GM19043 (cell line): ENCODE measurements around the gene CEP20.
"Not testable (repeated sequence)": the region's sequence is repeated elsewhere in the genome, so short reads cannot be mapped to it uniquely, and the experiment has no call there.

Experiments used
- ATAC-seq: cut with Tn5 transposase; IDR thresholded peaks from one replicate; pipeline ENCODE4 v1.9.1; 2021; ENCODE audit warnings: low read depth; ENCODE audit not compliant: unreplicated experiment

CEP20 gene

DNA sequence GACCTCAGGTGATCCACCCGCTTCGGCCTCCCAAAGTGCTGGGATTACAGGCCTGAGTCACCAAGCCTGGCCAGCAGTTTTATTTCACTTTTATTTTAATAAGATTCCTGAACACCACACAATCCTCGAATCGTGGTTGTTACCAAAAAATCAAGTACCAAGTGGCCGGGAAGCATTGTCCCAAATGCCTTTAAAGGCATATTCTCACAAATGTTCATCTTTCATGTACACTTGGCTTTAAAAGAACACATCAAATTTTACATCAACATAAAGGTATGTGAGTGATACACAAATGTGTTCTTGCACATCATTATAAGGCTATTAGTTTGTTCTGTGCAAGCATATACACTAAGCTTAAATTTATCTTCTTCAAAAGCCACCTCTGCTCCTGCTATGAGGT lies 23.5 kb downstream of the CEP20 start:
- no peak for ATAC-seq

DNA sequence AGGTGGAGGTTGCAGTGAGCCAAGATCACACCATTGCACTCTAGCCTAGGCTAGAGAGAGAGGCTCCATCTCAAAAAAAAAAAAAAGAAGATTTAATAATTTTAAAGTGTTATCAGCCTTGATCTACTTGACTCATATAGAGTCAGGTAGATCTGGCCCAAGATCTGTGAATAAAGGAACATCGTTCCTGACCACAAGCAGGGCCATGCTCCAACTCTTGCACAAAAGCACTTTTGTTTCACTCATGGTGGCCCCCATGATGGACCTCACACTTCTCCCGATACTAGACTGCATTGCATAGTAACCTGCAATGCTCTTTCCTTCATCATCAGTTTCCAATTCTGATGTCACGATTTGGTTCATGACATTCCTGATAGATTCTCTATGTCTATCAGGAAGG lies 26.4 kb downstream of the CEP20 start:
- ATAC-seq = no peak

DNA sequence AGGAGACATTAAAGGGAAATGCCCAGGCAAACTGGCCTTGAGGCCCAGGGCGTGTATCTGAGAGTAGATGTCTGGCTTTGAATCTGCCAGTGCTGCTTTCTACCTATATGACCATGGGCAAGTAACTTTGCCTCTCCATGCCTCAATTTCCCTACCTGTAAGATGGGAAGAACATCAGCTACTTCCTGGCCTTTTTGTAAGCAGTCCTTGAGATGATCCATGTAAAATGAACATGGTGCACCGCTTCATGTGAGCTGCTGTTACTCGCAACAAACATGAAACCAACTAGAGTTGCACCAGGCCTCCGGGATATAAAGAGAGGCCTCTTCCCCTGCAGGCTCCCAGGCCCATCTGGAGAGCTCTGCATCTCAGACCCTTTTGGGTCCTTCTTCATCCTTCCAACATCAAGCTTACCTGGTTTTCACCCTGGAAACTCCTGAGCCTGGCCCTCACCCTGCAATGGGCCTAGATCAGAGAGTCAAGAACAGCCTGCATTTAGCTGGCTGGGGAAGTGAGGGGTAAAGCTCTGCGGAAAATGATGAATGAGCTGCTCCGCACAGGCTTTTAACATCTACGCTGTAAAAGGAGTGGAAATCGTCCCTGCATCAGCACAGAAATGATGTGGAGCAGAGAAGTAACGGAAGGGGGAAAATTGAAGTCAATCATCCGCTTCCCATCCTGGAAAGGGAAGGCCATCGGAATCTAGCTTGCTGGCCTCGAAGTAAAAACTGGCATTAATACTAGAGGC lies 29.3 kb downstream of the CEP20 start:
- ATAC-seq = no peak

DNA sequence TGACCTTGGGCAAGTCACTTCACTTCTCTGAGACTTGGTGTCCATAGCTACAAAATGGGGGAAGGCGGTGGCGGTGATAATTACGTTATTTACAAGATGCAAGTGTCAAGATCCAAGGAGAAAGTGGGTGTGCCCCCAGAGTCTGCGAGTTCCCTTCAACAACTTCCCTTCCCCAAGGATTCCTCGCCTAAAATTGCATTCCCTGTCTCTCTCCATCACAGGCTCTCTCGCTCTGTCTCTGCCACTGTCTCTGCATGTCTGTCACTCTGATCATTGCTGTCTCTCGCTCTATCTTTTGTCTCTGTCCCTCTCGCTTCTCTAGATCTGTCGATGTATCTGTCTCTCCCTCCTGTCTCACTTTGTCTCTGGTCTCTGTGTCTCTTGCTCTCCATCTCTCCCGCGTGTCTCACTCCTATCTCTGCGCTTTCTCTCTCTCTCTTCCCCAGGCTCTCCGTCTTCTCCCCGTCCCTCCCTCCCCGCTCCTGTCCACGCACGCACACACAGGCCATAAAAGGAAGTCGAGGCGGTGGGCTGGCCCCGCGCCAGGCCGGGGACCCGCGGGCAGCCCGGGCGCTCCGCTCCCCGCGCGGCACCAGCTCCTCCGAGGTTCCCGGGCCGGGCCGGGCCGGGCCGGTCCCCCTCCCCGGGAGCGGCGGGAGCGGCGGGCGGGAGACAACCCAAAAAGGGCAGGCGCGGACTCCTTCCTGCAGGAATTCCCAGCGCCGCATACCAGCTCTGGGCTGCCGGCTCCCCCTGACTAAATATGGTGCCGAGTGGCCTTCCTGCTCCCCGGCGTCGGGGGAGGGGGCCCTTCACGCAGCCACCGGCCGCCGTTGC lies 30.5 kb downstream of the CEP20 start:
- ATAC-seq = no peak

DNA sequence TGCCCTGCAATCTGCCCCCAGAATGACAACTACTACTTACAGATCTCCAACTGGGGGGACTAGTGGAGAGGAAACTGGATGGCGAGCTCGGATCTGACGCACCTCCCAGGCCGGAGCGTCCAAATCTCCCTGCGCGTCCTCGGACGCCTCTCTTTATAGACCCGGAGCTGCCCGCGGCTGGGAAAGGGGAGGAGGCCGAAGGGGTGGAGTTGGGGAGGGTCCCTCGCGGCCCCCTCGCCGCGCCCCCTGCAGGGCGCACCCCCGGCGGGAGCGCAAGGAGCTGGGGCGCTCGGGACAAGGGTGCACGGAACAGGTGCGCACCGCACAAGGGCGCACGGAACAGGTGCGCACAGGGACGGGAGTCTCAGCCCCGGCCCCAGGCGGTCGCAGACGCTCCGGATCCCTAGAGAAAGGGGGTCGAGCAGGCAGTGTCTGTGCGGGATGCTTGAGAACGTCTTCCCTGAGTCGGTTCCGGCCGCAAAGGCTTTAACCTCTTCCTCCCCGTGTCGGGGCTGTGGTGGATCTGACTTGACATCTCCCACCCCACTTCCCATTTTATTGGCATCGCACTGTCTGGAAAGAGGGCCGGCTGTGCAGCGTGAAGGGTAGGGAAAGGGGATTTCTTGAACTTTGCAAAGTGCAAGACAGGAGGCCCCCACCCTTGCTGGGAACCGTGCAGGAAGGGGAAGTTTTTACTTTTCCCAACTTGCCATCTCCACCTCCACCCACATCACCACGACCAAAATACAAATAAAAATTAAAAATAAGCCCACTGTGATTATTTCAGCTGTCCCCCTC lies 31.3 kb downstream of the CEP20 start, which contains the start of gene MYH11:
Gene MYH11 (minus strand): TSS at position 128 of the 798 bp plus-strand sequence. CDS start 18,776 bp downstream, outside the sequence.
- no peak for ATAC-seq

DNA sequence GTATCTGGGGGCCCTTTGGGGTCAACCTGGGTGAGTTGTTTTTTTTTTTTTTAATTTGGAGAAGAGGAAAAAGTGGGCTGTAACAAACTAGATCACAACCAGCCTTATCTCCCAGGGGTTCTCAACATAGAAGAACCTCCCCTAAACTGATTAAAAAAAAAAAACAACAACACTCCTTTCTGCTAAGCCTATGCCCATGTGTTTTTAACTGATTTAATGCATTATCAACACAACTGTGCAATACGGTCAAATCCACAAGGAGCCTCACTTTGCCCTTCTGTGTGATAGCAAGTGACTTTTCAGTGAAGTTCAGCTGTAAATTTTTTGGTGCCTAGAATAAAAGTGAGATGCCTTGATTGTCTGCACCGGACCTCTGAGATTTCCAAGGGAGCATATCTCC lies 32.2 kb downstream of the CEP20 start:
- no peak for ATAC-seq

DNA sequence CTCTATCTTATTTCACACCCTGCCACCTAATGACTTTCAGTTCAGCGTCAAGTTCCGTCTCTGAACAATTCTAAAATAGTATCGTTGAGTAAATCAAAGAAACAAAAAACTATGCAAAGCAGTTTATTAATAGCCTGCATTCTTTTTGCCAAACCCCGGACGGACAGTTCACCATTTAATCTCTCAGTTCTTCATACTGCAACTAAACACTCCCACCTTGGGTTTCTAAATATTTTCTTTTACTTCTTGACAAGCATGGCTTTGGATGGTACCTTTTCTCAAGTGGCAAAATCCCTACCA lies 32.7 kb downstream of the CEP20 start:
- peak; percentile 79 for ATAC-seq

DNA sequence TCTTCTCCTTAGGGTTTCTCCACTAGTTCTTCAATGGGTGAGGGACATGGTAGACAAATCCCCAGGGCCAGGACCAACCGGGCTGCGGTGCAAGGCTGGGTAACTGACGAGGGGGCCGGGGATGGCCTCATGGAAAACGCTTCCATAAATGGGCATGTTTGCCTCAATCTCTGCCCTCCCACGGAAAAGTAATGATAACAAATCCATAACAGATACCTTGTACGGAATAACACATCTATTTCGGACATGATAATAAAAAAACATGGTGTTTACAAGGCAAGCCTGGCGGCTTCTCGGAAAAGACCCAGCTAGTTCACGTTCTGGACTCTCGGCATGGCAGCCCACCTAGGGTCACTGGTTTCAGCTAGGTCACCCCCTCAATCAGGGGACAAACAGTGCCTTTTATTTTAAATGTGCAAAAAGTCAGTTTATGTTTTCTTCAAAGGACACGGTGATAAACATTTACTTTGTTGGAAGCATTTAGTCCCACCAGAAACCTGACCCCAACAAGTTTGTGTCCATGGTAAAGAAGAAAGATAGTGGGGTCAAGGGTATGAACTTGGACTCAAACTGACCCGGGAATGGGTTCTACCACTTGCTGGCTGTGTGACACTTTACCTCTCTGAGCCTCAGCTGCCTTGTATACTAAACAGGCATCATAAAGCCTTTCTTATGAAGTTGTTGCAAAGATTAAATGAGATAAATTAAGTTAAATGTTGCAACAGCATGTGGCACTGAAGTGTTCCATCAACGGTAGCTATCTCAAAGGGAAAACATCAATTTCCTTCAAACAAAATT lies 33.3 kb downstream of the CEP20 start:
- peak; percentile 13 for ATAC-seq

DNA sequence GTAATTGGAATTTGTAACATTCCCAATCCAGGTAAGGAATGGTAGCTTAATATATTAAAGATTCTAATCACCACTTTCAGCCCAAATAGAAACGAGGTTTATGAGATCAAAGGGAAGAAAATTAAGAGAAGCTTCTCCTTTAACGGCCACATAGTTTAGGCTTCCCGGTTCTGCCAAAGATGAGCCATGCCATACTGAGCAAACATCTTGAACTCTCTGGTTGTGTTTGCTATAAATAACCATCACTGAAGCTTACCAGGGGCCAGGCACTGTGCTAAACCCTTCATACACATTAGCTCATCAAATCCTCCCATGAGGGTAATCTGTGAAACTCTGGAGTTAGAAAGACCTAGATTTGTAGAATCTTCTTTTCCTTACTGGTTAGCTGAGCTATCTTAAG lies 34.3 kb downstream of the CEP20 start:
- no peak for ATAC-seq

DNA sequence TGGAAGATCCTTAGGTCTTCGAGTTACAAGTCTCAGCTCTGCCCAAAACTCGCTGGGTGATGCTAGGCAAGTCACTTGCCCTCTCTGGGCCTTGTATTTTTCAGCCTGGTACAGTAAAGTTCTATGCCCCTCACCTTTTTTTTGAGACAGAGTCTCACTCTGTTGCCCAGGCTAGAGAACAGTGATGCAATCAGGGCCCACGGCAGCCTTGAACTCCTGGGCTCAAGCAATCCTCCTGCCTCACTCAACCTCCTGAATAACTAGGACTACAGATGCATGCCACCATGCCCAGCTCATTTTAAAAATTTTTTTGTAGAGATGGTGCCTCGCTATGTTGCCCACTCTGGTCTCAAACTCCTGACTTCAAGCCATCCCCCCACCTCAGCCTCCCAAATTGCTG lies 35.4 kb downstream of the CEP20 start:
- no peak for ATAC-seq

DNA sequence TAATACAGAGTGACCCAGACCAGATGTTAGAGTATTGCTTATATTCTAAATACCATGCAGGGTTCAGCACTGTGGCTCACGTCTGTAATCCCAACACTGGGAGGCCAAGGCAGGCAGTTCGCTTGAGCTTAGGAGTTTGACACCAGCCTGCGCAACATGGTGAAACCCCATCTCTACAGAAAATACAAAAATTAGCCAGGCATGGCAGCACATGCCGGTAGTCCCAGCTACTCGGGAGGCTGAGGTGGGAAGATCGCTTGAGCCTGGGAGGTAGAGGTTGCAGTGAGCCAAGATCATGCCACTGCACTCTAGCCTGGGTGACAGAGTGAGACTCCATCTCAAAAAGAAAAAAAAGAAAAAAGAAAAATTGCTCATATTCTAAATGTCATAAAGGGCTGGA lies 37.8 kb downstream of the CEP20 start:
- not testable (repeated sequence) for ATAC-seq

DNA sequence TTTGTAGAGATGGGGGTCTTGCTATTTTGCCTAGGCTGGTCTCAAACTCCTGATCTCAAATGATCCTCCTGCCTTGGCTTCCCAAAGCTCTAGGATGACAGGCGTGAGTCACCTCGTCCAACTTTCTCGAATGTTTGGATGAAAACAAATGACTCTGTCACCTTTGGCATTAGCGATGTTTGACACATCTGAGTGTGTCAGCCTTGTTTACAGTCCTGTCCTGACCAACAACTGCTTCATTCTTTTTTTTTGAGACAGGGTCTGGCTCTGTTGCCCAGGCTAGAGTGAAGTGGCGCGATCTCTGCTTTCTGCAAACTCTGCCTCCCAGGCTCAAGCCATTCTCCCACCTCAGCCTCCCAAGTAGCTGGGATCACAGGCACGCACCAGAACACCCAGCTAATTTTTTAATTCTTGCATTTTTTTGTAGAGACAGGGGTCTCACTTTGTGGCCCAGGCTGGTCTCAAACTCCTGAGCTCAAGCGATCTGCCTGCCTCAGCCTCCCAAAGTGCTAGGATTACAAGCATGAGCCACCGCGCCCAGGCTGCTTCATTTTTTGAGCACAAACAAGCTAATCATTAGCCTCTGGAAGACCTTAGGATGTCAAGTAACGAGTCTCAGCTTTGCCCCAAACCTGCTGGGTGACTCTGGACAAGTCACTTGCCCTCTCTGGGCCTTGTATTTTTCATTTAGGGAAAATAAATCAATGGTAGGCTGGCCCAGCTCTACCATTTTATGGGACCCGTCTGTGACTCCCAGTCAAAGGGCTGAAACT lies 39.0 kb downstream of the CEP20 start:
- no peak for ATAC-seq

DNA sequence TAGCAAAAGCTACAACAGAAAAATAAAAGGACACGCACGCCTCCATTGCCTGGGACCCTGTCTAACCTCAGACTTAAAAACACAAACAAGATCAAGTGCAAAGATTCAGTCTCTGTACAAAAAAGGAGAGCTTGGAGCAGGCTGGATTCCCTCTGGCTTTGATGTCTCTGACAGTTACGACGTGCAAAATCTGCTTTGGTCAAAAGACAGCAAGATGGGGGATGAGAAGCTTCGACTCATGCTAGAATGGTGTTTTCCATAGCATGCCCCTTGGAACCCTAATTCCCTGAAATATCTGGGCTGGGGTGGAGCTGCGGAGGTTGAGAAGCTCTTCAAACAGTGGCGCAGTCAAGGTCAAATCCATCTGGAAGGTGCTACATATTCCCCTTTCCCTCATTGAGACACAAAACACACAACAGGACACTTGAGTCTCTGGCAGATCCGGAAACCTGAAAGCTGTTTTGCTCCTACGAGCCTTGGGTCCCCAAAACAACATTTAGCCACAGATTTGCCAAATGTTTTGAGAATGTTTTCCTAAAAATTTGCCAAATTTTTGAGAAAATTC lies 40.7 kb downstream of the CEP20 start:
- ATAC-seq = no peak

DNA sequence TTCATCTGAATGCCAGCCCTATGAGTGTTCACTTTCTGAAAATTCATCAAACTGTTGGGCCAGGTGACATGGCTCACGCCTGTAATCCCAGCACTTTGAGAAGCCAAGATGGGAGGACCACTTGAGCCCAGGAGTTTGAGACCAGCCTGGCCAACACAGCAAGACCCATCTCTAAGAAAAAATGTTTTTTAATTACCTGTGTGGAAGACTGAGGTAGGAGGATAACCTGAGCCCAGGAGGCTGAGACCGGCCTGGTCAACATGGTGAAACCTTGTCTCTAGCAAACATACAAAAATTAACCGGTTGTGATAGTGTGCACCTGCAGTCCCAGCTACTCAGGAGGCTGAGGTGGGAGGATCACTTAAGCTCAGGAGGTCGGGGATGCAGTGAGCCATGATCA lies 41.9 kb downstream of the CEP20 start:
- ATAC-seq = no peak

DNA sequence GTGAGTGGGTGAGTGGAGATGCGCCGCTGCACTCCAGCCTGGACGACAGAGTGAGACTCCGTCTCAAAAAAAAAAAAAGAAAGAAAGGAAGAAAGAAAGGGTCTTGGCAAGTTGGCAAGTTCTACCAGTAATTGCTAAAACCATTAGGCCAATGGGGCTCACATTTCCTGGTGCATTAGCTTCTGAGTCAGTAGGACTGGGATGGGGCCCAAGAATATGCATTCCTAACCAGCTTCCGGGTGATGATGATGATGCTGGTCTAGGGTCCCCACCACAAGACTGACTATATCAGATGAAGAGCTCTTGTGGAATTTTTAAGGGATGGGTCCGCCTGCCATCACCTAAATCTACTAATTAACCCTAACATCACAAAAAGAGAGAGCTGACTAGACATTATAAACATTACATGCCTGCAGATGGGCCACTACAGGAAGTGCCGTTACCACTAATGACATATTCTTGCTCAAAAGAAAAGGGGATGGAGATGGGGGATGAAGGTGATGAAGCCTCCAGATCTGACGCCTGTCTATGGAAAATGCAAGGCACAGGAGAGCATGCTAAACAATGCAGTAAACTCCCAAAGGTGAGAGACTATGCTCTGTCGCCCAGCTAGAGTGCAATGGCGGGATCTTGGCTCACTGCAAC lies 44.6 kb downstream of the CEP20 start:
- no peak for ATAC-seq

DNA sequence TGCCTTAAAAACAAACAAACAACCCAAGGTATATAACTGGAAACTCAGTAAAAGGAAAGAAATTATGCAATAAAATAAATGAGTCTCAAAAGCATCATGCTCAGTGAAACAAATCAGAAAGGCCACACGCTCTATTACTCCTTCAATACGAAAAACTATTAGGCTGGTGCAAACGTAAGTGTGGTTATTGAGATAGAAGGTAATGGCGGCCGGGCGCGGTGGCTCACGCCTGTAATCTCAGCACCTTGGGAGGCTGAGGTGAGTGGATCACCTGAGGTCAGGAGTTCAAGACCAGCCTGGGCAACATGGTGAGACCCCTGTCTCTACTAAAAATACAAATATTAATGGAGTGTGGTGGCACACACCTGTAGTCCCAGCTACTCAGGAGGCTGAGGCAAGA lies 49.2 kb downstream of the CEP20 start:
- not testable (repeated sequence) for ATAC-seq

DNA sequence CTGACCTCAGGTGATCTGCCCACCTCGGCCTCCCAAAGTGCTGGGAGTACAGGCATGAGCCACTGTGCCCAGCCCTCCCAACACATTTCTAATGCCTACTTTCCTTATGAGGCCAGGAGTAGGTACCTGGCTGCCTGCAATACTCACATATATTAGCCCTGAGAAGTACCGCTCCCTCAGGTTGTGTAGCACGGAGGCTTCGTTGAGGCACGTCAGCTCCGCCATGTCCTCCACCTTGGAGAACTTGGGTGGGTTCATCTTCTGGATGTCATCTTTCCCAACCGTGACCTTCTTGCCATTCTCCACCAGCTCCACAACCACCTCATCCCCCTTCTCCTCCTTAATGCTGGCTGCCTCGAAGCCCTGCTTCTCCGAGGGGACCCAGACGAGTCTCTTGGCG lies 50.6 kb downstream of the CEP20 start:
- no peak for ATAC-seq

DNA sequence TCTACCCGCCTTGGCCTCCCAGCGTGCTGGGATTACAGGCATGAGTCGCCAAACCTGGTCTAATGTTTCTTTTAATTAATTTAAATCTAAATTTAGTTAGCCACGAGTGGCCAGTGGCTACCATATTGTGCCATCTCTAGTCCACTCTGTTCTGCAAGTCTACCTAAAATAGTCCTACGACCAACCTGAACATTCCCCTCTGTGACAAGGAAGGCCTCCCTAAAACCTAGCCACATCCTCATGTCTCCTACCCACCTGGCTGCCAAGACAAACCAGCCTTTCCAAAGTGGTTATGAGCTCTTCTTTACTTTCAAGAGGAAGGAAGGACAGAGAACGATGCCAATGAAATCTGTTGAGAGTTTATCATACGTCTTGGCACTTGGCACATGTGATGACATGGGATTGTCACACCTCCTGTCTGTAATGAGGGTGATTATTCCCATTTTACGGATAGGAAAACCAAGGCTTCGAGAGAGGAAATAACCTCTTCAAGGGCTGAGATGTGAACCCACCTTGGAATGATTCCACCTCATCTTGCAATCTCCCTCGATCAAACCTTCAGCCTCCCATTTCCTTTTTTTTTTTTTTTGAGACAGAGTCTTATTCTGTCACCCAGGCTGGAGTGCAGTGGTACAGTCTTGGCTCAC lies 51.3 kb downstream of the CEP20 start:
- ATAC-seq = no peak
